Measurements from ENCODE around the gene SLC24A3. TPM values are rescaled to one million over a fixed set of nuclear protein-coding genes. Genes with fewer than 3 reads are reported as not detected.

SLC24A3 gene
- total RNA-seq, 4 donors from 2014 or later: 1.6 to 38.8 (median 3.7) TPM

DNA sequence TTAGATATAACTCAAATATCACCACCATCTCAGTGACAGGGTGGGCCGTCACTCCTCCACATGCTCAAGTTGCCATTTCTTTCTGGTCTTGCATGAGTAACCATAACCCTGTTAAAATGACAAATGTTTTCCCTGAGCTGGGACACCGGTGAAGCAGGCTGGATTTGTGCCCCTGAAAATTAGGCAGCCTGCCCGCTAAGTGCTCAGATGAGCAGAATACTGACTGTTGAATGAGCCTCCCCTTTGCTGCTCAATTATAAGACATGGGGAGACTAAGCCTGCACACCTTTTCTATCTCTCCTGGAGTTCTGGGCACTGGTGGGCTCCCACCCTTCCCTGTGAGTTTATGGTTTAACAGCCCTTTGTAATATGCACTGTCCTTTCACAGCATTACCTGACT is 161.8 kb downstream of the SLC24A3 start:
- H3K27me3 ChIP-seq: no peaks in the 10 kb centered on the region
- no peaks in the 10 kb centered on the region for H3K4me1 ChIP-seq
- no peaks in the 10 kb centered on the region for H3K36me3 ChIP-seq
- H3K9me3 ChIP-seq: no peaks in the 10 kb centered on the region
- H3K27ac ChIP-seq: no peak overlapping the region
- DNase-seq: no peak
- TF ChIP-seq, protein P1, sequence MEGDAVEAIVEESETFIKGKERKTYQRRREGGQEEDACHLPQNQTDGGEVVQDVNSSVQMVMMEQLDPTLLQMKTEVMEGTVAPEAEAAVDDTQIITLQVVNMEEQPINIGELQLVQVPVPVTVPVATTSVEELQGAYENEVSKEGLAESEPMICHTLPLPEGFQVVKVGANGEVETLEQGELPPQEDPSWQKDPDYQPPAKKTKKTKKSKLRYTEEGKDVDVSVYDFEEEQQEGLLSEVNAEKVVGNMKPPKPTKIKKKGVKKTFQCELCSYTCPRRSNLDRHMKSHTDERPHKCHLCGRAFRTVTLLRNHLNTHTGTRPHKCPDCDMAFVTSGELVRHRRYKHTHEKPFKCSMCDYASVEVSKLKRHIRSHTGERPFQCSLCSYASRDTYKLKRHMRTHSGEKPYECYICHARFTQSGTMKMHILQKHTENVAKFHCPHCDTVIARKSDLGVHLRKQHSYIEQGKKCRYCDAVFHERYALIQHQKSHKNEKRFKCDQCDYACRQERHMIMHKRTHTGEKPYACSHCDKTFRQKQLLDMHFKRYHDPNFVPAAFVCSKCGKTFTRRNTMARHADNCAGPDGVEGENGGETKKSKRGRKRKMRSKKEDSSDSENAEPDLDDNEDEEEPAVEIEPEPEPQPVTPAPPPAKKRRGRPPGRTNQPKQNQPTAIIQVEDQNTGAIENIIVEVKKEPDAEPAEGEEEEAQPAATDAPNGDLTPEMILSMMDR (IDR thresholded peaks at IDR 0.05): no peak
- TF ChIP-seq POLR2A (IDR thresholded peaks at IDR 0.05): no peak
- no peak overlapping the region for H3K4me3 ChIP-seq

DNA sequence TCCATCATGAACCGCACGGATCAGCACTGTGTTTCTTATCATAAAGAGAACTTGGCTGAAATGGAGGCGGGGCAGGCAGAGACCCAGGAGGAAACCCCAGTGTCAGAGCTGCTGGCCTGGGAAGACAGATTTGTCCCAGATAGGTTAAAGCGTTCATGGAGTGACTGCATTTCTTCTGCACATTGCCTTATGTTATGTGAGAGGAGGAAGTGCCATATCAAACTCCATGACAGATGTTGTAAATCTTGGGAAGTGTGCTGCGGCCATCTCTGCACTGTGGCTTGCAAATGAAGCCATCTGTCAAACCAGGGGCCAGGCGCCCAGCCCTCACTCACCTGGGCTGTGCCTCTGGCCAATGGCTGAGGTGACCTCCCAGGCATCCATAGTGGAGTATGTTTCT is 163.0 kb downstream of the SLC24A3 start:
- no peaks in the 10 kb centered on the region for H3K27me3 ChIP-seq
- no peak overlapping the region for H3K4me3 ChIP-seq
- no peak overlapping the region for H3K27ac ChIP-seq
- DNase-seq: no peak
- H3K4me1 ChIP-seq: no peaks in the 10 kb centered on the region
- no peaks in the 10 kb centered on the region for H3K9me3 ChIP-seq
- TF ChIP-seq, protein P1 (IDR thresholded peaks at IDR 0.05): no peak
- no peak for TF ChIP-seq POLR2A (IDR thresholded peaks at IDR 0.05)
- H3K36me3 ChIP-seq: no peaks in the 10 kb centered on the region

DNA sequence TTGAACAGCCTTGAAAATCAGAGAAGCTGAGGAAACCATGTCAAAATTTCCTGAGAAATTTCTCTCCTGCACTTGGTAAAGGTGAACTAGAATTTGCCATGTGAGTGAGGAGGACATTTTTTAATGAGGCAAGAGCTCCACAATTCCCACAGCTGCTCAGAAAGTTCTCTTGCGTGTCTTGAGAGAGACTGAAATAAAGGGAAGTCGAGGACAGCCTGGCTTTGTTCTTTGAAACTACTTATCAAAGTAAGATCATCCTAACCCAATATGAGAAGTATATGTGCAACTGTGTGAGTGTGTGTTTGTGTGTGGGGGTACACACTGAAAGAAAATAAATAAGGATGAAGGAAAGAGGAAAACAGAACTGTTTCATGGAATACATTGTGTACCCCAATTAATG is 163.4 kb downstream of the SLC24A3 start:
- no peaks in the 10 kb centered on the region for H3K27me3 ChIP-seq
- no peaks in the 10 kb centered on the region for H3K9me3 ChIP-seq
- H3K27ac ChIP-seq: no peak overlapping the region
- no peak overlapping the region for H3K4me3 ChIP-seq
- H3K4me1 ChIP-seq: no peaks in the 10 kb centered on the region
- no peak for TF ChIP-seq POLR2A (IDR thresholded peaks at IDR 0.05)
- TF ChIP-seq, protein P1 (IDR thresholded peaks at IDR 0.05): no peak
- DNase-seq: no peak
- no peaks in the 10 kb centered on the region for H3K36me3 ChIP-seq

DNA sequence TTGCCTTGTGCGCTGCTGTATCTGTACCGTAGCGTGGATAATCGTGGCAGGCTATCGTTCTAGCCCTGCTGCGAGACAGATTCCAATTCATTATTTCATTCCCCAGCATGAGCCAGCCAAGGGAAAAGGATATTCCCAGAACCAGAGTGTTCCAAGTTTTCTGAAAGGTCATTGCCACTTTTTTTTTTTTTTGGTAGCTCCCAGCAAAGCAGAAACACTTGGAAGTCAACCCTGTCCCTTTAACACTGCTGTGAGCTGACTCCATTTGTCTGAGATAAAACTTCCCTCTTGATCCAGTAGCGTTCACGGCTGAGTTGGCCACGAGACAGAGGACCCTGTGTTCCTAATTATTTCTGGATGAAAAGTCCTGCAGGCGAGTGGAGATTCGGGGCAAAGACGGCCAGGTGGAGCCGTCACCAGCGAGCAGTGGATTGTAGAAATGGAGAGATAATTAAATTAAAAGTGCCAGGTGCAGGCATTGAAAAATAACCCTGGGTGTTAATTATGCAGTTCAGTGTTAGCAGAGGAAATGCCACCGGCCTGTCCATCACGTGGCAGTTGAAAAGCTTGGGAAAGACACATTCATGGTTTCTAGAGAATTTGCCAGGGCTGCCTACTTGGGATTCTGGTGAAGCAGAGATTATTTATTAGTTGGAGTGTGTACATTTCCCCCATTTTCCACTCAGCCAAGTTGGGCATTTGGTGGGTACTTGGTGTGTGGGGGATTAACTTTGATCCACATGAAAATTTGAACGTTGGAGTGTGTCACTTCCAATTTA is 164.2 kb downstream of the SLC24A3 start:
- Histone ChIP-seq H3K27ac (no peak overlapping the region), H3K4me3 (no peak overlapping the region), H3K27me3 (no peaks in the 10 kb centered on the region), H3K9me3 (no peaks in the 10 kb centered on the region), H3K36me3 (no peaks in the 10 kb centered on the region), H3K4me1 (no peaks in the 10 kb centered on the region)
- DNase-seq: no peak
- TF ChIP-seq, protein P1 (IDR thresholded peaks at IDR 0.05): no peak
- no peak for TF ChIP-seq POLR2A (IDR thresholded peaks at IDR 0.05)

DNA sequence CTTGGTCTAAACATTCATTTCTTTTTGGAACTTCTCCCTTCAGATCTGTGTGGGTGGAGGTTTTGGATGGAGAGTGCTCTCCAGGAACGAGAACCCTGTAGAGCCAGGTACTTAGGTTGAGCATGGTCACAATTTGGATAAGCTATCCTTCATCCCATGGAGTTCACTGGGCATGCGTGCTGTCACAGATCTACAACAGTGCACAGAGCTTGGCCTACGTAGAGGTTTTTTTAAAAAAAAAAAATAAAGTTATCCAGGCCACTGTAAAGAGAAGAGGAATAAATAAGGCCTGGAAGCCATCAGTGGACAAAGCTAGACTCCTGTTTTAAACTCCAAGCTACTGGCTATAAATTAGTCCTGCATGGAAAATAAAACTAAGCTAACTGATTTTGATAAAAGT is 165.6 kb downstream of the SLC24A3 start:
- H3K27ac ChIP-seq: no peak overlapping the region
- H3K27me3 ChIP-seq: no peaks in the 10 kb centered on the region
- no peak overlapping the region for H3K4me3 ChIP-seq
- no peak for DNase-seq
- TF ChIP-seq POLR2A (IDR thresholded peaks at IDR 0.05): no peak
- TF ChIP-seq, protein P1 (IDR thresholded peaks at IDR 0.05): no peak
- H3K4me1 ChIP-seq: no peaks in the 10 kb centered on the region
- no peaks in the 10 kb centered on the region for H3K9me3 ChIP-seq
- H3K36me3 ChIP-seq: no peaks in the 10 kb centered on the region
